GM21737 (cell line): ENCODE results near the gene SHCBP1L.
A peak's percentile ranks its signal among the peaks of the same experiment; 100 is the strongest.
"Not testable (repeated sequence)": the region's sequence is repeated elsewhere in the genome, so short reads cannot be mapped to it uniquely, and the experiment has no call there.

ENCODE experiments used
- ATAC-seq: cut with Tn5 transposase; IDR thresholded peaks from one replicate; pipeline ENCODE4 v1.9.1; 2021; ENCODE audit warnings: mild to moderate bottlenecking, moderate library complexity; ENCODE audit not compliant: unreplicated experiment

Gene SHCBP1L

DNA sequence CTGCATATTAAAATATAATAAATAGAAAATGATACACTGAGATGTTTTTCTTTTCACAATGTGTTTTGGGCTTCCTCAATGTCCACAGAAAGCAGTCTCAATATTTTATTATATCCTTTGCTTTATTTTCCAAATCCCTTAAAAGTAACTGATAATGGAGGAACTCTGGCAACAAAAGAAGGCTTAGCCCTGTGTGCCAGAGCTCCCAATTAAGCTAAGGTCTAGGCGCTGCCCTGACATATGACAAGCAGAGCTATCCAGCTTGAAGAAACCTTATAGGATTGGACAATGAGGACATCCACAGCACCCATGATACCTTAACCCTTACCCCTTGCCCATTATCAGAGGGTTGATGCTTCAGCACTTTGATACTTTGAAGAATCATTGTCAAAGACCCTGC, 12.9 kb upstream of the SHCBP1L start:
- no peak for ATAC-seq

GRCh38 chr1:182965096-182965495, 12.1 kb upstream of the SHCBP1L start:
- ATAC-seq, result no peak

- peak; percentile 94 for ATAC-seq
These were observed 9.7 kb upstream of the SHCBP1L start for GRCh38 chr1:182962554-182963115.

DNA sequence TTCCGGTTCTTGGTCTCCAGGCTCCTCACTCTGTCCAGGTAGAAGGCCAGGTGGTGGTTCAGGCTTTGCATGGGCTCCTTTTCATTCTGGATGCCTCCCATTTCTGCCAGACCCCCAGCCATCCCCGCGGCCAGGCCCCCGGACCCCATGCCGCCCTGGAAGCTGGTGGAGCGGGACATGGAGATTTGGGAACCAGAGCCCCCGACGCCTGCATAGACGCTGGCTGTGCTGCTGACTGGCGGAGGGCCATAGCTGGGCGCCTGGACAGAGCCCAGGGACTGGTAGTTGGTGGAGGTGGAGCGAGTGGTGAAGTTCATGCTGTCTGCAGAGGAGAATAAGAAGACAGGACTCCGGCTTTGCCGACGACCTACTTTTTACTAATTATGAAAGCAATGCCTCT, 7.1 kb upstream of the SHCBP1L start:
- ATAC-seq, result no peak

- no peak for ATAC-seq
These were observed 5.0 kb upstream of the SHCBP1L start for GRCh38 chr1:182957902-182958395.

DNA sequence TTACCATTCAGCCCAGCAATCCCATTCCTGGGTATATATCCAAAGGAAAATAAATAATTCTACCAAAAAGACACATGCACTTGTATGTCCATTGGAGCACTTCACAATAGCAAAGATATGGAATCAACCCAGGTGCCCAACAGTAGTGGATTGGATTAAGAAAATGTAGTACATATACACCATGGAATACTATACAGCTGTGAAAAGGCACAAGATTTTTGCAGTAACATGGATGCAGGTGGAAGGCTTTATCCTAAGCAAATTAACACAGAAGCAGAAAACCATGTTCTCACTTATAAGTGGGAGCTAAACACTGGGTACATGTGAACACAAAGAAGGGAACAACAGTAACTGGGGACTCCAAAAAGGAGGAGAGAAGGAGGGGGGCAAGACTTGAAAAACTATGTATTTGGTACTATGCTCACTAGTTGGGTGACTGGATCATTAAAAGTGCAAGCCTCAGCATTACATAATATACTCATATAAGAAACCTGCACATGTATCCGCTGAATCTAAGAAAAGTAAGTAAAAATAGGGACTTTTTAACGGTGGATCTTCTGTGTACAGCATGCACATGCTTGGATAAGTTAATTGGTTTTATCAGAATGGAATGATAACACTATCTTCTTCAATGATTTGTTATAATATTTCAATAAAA, 3.9 kb upstream of the SHCBP1L start:
- ATAC-seq, result no peak

DNA sequence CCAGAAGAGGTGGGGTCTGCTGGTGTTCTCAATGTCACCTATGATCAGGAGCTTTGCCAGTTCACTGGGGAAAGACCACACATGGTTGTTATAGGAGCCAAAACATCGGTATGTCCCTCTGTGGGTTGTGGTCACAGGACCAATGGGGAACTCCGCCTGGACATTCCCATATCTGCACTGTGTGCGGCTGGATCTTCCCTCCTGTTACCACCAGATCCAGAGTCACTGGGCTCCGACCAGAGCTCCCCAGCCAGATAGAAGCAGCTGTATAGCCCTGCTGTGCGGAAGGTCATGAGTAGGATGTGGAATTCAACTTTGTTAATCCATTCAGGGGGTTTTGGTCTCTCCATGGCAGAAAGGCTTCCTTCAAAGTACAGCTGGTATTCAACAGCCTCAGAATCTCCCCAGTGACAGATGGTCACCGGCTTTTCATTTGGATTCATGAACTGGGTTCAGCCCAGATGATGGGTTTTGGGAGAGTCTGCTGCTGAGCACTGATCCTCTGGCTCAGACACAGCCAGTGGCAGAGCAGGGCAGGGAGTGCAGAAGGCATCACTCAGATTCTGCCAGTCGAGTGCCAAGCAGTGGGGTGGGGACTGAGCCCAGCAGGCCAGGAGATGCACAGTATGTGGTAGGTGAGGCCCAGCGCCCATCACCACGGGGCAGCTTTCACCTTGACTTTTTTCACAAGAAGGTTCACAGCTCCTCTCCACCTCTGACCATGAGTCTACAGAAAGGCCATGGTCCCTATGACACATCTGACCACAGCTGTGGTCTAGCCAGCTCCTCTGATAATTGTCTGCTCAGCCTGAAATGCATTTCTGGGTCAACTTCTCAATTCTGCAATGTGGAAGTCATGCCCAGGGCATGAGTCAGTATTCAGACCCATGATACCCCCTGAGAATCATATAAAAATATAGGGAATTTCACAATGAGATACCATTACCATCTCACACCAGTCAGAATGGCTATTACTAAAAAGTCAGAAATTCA, 2.9 kb upstream of the SHCBP1L start:
- ATAC-seq, result no peak

GRCh38 chr1:182953826-182954225, 860 bp upstream of the SHCBP1L start:
- no peak for ATAC-seq

DNA sequence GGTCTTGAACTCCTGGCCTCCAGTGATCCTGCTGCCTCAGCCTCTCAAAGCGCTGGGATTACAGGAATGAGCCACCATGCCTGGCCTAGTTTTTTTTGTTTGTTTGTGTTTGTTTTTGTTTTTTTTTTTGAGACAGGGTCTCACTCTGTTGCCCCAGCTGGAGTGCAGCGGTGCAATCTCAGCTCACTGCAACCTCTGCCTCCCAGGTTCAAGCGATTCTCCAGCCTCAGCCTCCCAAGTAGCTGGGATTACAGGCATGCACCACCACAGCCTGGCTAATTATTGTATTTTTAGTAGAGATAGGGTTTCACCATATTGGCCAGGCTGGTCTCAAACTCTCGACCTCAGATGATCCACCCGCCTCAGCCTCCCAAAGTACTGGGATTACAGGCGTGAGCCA, 9.6 kb downstream of the SHCBP1L start:
- not testable (repeated sequence) for ATAC-seq

DNA sequence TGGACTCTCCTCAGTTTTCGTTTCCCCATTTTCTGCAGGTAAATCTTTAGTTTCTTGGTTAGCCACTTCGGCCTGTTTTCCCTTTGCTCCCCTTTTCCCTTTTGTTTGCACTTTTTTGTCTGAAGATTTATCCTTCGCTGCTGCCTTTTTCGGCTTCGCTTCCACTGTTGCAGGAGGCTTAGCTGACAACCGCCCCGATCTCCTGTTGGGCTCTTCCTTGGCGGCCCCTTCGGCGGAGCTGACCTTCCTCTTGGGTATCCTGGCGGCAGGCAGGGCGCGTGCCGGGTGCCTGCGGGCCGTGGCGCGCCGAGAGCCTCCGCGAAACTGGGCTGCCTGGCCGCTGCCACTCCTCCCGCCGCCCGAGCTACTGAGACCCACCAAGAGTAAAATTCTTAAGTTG, 10.8 kb downstream of the SHCBP1L start:
- not testable (repeated sequence) for ATAC-seq

- ATAC-seq, result no peak
These were observed 13.6 kb downstream of the SHCBP1L start for GRCh38 chr1:182939413-182939812.

GRCh38 chr1:182935716-182936115, 17.2 kb downstream of the SHCBP1L start:
- no peak for ATAC-seq

DNA sequence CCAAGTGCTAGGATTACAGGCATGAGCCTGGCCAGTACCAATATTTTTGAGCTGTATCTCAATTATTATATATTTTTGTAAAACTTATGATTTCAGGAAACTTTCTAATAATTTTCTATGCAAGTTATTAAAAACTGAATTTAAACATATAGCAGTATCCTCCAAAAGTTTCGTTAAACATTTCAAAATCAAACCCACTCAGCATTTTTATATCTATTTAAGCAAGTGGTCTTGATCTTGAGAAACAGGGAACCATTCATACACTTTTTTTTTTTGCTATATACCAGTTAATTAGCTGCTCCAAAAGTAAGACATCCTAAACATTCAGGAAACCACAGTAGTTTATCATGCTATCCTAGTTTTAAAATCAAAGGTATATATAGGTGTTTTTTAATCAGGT, 22.0 kb downstream of the SHCBP1L start:
- ATAC-seq, result no peak

DNA sequence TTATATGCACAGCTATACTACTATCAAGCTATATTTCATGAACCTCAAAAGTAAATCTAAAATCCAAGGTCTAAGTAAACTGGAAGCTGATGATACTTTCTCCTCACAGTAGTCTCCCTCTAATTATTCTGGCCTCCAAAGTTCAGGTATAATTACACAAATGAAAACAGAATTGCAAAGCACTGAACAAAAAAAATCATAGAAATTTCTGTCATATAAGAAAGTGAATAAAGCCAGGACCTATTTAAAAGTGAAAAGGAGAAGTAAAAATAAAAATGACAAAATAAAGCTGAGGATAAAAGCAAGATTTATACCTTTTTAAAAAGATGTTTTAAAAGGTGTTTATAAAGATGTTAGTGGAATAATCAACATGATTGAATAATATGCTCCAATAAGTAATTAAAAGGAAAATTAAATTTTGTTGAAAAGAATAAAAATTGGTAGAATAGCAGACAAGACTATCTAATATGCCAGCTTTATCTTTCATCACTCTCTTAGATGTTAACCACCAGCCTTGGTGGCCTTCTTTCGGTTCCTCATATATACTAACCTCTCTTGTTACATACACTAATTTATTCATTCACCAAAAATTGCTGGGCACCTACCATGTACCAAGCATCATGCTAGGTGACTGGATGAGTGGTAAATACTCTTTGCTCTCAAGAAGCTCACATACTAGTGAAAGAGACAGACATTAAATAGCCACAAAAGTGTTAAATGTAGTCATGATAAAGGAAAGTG, 25.1 kb downstream of the SHCBP1L start:
- ATAC-seq, result no peak

GRCh38 chr1:182925661-182926060, 27.3 kb downstream of the SHCBP1L start:
- ATAC-seq, result no peak

DNA sequence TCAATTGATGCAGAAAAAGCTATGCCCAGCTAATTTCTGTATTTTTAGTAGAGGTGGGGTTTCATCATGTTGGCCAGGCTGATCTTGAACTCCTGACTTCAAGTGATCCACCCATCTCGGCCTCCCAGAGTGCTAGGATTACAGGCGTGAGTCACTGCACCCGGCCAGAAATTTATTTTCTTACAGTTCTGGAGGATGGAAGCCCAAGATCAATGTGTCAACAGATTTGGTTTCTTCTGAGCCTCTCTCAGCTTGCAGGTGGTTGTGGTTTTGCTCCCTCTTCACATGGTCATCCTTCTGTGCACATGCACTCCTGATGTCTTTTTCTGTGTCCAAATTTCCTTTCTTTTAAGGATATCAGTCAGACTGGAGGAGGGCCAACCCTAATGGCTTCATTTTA, 35.6 kb downstream of the SHCBP1L start:
- ATAC-seq, result no peak

- ATAC-seq, result no peak
These were observed 39.6 kb downstream of the SHCBP1L start for GRCh38 chr1:182913401-182913800.

GRCh38 chr1:182910143-182910542, 42.8 kb downstream of the SHCBP1L start:
- no peak for ATAC-seq

DNA sequence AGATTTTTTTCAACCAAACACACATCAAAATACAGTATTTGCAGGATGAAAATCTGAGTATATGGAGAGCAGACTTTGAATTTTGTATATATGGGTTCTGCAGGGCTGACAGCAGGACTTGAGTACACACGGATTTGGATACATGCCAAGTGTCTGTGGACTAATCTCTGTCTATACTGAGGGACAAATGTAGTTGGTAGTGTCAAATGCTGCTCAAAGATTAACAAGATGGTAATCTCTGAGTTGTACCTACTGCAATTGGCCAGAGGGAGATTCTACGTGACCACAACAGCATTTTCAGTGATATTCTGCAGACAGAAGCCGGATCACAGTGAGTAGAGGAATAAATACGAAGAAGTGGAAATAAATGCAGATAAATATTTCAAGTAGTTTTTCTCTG, 43.4 kb downstream of the SHCBP1L start:
- no peak for ATAC-seq

GRCh38 chr1:182905321-182905720, 47.6 kb downstream of the SHCBP1L start:
- ATAC-seq, result no peak

- not testable (repeated sequence) for ATAC-seq
These were observed 51.0 kb downstream of the SHCBP1L start for GRCh38 chr1:182901946-182902345.
